Tibial nerve (tissue), 4 donors: ENCODE results near the gene SGMS2. TPM values are rescaled to one million over a fixed set of nuclear protein-coding genes. Genes with fewer than 3 reads are reported as not detected.

Experiments used
- DNase-seq, 2 donors: peaks; one replicate each; pipeline ENCODE4 v3.0.0-alpha.2; 2019; ENCODE audit warnings: low spot score in 2 of 2
- H3K27ac ChIP-seq, 4 donors: fragments of 200-600 bp; sonication (generic) in 3 of 4; one replicate each; pipeline ENCODE4 v1.5.1; 2017 to 2019; ENCODE audit warnings: mild to moderate bottlenecking in 1 of 4
- H3K27me3 ChIP-seq, 2 donors: fragments of 200-600 bp; sonication (generic) in 1 of 2; one replicate each; pipeline versions ENCODE4 v1.5.1 to v1.6.0; 2017 to 2019
- H3K36me3 ChIP-seq, 3 donors: fragments of 200-600 bp; sonication (generic); one replicate each; pipeline ENCODE4 v1.5.1; 2018 to 2019
- H3K4me1 ChIP-seq, 4 donors: fragments of 200-600 bp; sonication (generic) in 3 of 4; one replicate each; pipeline ENCODE4 v1.5.1; 2017 to 2019
- H3K4me3 ChIP-seq, 4 donors: fragments of 200-600 bp; sonication (generic) in 3 of 4; one replicate each; pipeline ENCODE4 v1.5.1; 2017 to 2019; ENCODE audit warnings: mild to moderate bottlenecking in 1 of 4, moderate library complexity in 1 of 4
- H3K9me3 ChIP-seq, 4 donors: fragments of 200-600 bp; sonication (generic) in 3 of 4; one replicate each; pipeline ENCODE4 v1.5.1; 2017 to 2019
- CTCF ChIP-seq, 5 experiments: fragments of 200-600 bp in 3 of 5; fragments of 450-650 bp in 2 of 5; sonication (generic) in 3 of 5; IDR thresholded peaks; one replicate each; pipeline ENCODE4 v1.5.1; 2016 to 2019; ENCODE audit warnings: antibody characterized with exemption in 5 of 5, mild to moderate bottlenecking in 3 of 5, moderate library complexity in 2 of 5
- EP300 ChIP-seq, 2 donors: sonication (generic); formaldehyde crosslinking; IDR thresholded peaks; one replicate each; pipeline ENCODE4 v1.6.1; 2017; ENCODE audit warnings: antibody characterized with exemption in 2 of 2, mild to moderate bottlenecking in 1 of 2
- POLR2A ChIP-seq, 2 donors: fragments of 450-650 bp; IDR thresholded peaks; one replicate each; pipeline ENCODE4 v1.6.1; 2017; ENCODE audit warnings: antibody characterized with exemption in 2 of 2, mild to moderate bottlenecking in 2 of 2, moderate library complexity in 2 of 2
- WGBS, 2 donors: methylation state at CpG; one replicate each; pipeline ENCODE4 v1.1.5; 2018; 5-methylcytosine and 5-hydroxymethylcytosine counted together
- total RNA-seq, 4 donors: library from RNA; depleted of rRNA; stranded (reverse); fragments of >200 nt; gene quantifications; one replicate each; pipeline ENCODE4 v1.1.0, GENCODE V29; 2016

The SGMS2 gene
- total RNA-seq, 4 donors from 2014 or later = 76.6 to 179 (median 127) TPM

GRCh38 chr4:107815158-107815557, 9.6 kb upstream of the SGMS2 start:
- Histone ChIP-seq H3K4me3 (no peak overlapping the region), H3K27ac (no peak overlapping the region), H3K9me3 (no peaks in the 10 kb centered on the region), H3K4me1 (no peaks in the 10 kb centered on the region), H3K36me3 (no peaks in the 10 kb centered on the region), H3K27me3 (no peaks in the 10 kb centered on the region)
- TF ChIP-seq CTCF (IDR thresholded peaks at IDR 0.05) (no peak), EP300 (IDR thresholded peaks at IDR 0.05) (no peak), POLR2A (IDR thresholded peaks at IDR 0.05) (no peak)
- DNase-seq = no peak
- 25 to 43% methylated on average over 1 of the region's 1 CpG for WGBS, 2 donors

- 79 to 91% methylated on average over 3 of the region's 3 CpGs for WGBS, 2 donors
- no peak overlapping the region for H3K4me3 ChIP-seq
- H3K27me3 ChIP-seq = no peaks in the 10 kb centered on the region
- no peaks in the 10 kb centered on the region for H3K36me3 ChIP-seq
- H3K4me1 ChIP-seq = peaks cover 0 to 2% (median 0%) of the 10 kb centered on the region in 4 donors
- H3K9me3 ChIP-seq = no peaks in the 10 kb centered on the region
- H3K27ac ChIP-seq = no peak overlapping the region
- no peak for DNase-seq
- TF ChIP-seq POLR2A (IDR thresholded peaks at IDR 0.05) = no peak
- TF ChIP-seq EP300 (IDR thresholded peaks at IDR 0.05) = no peak
- no peak for TF ChIP-seq CTCF (IDR thresholded peaks at IDR 0.05)
Measured at GRCh38 chr4:107818301-107818910, 6.3 kb upstream of the SGMS2 start.

GRCh38 chr4:107823870-107824349, 822 bp upstream of the SGMS2 start:
- H3K9me3 ChIP-seq = no peaks in the 10 kb centered on the region
- H3K27ac ChIP-seq = peak overlapping the region; percentile 79 to 99 (median 92)
- WGBS, 2 donors = 30 to 41% methylated on average over 11 of the region's 11 CpGs
- peaks cover 0 to 31% (median 10%) of the 10 kb centered on the region in 4 donors for H3K4me1 ChIP-seq
- no peaks in the 10 kb centered on the region for H3K36me3 ChIP-seq
- no peaks in the 10 kb centered on the region for H3K27me3 ChIP-seq
- no peak for DNase-seq
- no peak for TF ChIP-seq CTCF (IDR thresholded peaks at IDR 0.05)
- no peak for TF ChIP-seq POLR2A (IDR thresholded peaks at IDR 0.05)
- no peak for TF ChIP-seq EP300 (IDR thresholded peaks at IDR 0.05)
- peak overlapping the region; percentile 61 to 80 (median 66) for H3K4me3 ChIP-seq

GRCh38 chr4:107825072-107825824, 516 bp downstream of the SGMS2 start:
- Histone ChIP-seq H3K9me3 (no peaks in the 10 kb centered on the region), H3K4me1 (peaks cover 0 to 32% (median 10%) of the 10 kb centered on the region in 4 donors), H3K4me3 (peak overlapping the region; percentile 61 to 80 (median 70)), H3K27me3 (no peaks in the 10 kb centered on the region), H3K36me3 (no peaks in the 10 kb centered on the region), H3K27ac (peak overlapping the region; percentile 79 to 99 (median 92))
- TF ChIP-seq EP300 (IDR thresholded peaks at IDR 0.05) (no peak), CTCF (IDR thresholded peaks at IDR 0.05) (no peak), POLR2A (IDR thresholded peaks at IDR 0.05) (no peak)
- 1 to 2% methylated on average over 24 to 39 of the region's 39 CpGs for whole genome bisulfite sequencing, 2 donors
- DNase-seq = peak in 1 of 2 donors; percentile 25
